ENCODE data around the gene EPS8L3. TPM values are rescaled to one million over a fixed set of nuclear protein-coding genes. Genes with fewer than 3 reads are reported as not detected.

The EPS8L3 gene
- total RNA-seq, 1 experiment from 2014 or later = 0.17 TPM

DNA sequence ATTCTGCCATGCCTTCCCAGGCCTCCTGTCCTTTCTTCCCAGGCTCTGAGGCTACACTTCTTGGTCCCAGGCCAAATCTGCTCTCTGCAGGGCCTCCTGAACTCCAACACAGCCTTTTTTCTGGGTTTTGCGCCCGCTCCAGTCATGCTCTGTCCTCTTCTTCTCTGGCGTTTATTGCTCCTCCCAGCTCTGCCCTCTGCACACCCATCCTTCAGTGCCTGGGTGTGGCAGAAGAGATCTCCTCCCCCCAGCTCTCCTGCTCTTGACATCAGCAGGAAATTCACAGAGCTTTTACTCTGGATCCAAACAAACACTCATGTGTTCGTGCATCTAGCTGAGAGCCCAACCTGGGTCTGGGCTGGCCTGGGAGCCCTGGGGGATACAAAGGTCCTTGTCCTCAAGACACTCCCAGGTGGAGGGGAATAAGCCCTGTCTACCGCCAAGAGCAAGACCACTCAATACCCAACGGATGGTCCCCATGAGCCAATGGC lies 22.9 kb upstream of the EPS8L3 start:
- POLR2A ChIA-PET = interaction anchor here (1.1 to 1.3 kb wide), 2 partner anchors 121 to 198 kb away, joined by 3 read pairs; partner anchors contain the start of gene AHCYL1

DNA sequence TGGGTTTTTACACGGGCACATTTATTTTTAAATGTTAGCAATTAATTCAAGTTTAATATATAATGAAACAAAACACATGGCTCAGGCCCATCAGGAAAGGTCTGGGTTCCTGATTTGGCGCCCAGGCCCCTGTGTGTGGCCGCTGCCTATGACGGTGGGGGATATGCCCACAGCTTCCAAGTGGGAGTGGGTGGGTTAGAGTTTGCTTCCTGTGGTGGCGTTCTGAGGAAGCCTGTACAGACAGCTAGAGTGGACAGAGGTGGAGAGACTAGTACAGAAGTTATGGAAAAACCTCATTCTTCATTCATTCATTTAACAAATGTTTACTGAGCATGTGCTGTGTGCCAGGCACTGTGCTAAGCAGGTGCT lies 22.4 kb upstream of the EPS8L3 start:
- Mint-ChIP-seq H3K27me3 (ENCODE audit: low read depth) (no peaks in the 10 kb centered on the region), H3K36me3 (peaks cover 3% of the 10 kb centered on the region), H3K4me3 (no peak overlapping the region), H3K4me1 (peaks cover 23% of the 10 kb centered on the region), H3K27ac (no peak overlapping the region), H3K9me3 (peaks cover 7% of the 10 kb centered on the region)
- TF ChIP-seq RELA (CRISPR knock-in tag; IDR thresholded peaks at IDR 0.05; ENCODE audit: borderline replicate concordance) = no peak
- TF ChIP-seq FOXP4 (CRISPR knock-in tag; IDR thresholded peaks at IDR 0.05) = no peak
- DNase-seq (ENCODE audit: low spot score) = no peak
- POLR2A ChIA-PET = interaction anchor here (1.1 kb wide), 1 partner anchor 121 kb away, joined by 3 read pairs; no protein-coding TSS in a partner anchor
- no peak for ATAC-seq
- CTCF ChIA-PET = interaction anchor here (1.3 to 17.4 kb wide), 2 partner anchors 9 to 196 kb away, joined by 3 to 341 read pairs; partner anchors contain the start of gene AHCYL1

More for the DNA sequence above, 22.9 kb upstream of the EPS8L3 start:
- H3K4me1 Mint-ChIP-seq = peaks cover 28% of the 10 kb centered on the region
- H3K27me3 Mint-ChIP-seq (ENCODE audit: low read depth) = no peaks in the 10 kb centered on the region
- TF ChIP-seq E2F1 (CRISPR knock-in tag; IDR thresholded peaks at IDR 0.05) (no peak), ATF1 (CRISPR knock-in tag; IDR thresholded peaks at IDR 0.05) (no peak), ZNF232 (CRISPR knock-in tag; IDR thresholded peaks at IDR 0.05) (no peak), ZSCAN18 (CRISPR knock-in tag; IDR thresholded peaks at IDR 0.05) (no peak), ZBTB21 (CRISPR knock-in tag; IDR thresholded peaks at IDR 0.05; ENCODE audit: borderline replicate concordance) (no peak)
- TF ChIP-seq, protein P1, sequence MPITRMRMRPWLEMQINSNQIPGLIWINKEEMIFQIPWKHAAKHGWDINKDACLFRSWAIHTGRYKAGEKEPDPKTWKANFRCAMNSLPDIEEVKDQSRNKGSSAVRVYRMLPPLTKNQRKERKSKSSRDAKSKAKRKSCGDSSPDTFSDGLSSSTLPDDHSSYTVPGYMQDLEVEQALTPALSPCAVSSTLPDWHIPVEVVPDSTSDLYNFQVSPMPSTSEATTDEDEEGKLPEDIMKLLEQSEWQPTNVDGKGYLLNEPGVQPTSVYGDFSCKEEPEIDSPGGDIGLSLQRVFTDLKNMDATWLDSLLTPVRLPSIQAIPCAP (CRISPR knock-in tag; IDR thresholded peaks at IDR 0.05) = no peak
- TF ChIP-seq, protein P2, sequence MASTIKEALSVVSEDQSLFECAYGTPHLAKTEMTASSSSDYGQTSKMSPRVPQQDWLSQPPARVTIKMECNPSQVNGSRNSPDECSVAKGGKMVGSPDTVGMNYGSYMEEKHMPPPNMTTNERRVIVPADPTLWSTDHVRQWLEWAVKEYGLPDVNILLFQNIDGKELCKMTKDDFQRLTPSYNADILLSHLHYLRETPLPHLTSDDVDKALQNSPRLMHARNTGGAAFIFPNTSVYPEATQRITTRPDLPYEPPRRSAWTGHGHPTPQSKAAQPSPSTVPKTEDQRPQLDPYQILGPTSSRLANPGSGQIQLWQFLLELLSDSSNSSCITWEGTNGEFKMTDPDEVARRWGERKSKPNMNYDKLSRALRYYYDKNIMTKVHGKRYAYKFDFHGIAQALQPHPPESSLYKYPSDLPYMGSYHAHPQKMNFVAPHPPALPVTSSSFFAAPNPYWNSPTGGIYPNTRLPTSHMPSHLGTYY (CRISPR knock-in tag; IDR thresholded peaks at IDR 0.05) = no peak
- H3K4me3 Mint-ChIP-seq = no peak overlapping the region
- no peak overlapping the region for H3K27ac Mint-ChIP-seq
- H3K36me3 Mint-ChIP-seq = peaks cover 2% of the 10 kb centered on the region; the same call in 1 of the 2 replicates
- no peak for DNase-seq (ENCODE audit: low spot score)
- ATAC-seq = no peak
- H3K9me3 Mint-ChIP-seq = peaks cover 3% of the 10 kb centered on the region; the same call in 1 of the 2 replicates
- CTCF ChIA-PET = interaction anchor here (1.3 to 17.4 kb wide), 2 partner anchors 10 to 196 kb away, joined by 3 to 341 read pairs; partner anchors contain the start of gene AHCYL1

- CTCF ChIA-PET = interaction anchor here (1.2 to 17.4 kb wide), 3 partner anchors 9 to 244 kb away, joined by 3 to 341 read pairs (median 3); partner anchors contain the start of gene AHCYL1
- TF ChIP-seq, protein P3, sequence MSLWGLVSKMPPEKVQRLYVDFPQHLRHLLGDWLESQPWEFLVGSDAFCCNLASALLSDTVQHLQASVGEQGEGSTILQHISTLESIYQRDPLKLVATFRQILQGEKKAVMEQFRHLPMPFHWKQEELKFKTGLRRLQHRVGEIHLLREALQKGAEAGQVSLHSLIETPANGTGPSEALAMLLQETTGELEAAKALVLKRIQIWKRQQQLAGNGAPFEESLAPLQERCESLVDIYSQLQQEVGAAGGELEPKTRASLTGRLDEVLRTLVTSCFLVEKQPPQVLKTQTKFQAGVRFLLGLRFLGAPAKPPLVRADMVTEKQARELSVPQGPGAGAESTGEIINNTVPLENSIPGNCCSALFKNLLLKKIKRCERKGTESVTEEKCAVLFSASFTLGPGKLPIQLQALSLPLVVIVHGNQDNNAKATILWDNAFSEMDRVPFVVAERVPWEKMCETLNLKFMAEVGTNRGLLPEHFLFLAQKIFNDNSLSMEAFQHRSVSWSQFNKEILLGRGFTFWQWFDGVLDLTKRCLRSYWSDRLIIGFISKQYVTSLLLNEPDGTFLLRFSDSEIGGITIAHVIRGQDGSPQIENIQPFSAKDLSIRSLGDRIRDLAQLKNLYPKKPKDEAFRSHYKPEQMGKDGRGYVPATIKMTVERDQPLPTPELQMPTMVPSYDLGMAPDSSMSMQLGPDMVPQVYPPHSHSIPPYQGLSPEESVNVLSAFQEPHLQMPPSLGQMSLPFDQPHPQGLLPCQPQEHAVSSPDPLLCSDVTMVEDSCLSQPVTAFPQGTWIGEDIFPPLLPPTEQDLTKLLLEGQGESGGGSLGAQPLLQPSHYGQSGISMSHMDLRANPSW (CRISPR knock-in tag; conservative IDR thresholded peaks at IDR 0.05; ENCODE audit: low read depth) = no peak
- TF ChIP-seq MYBL2 (CRISPR knock-in tag; IDR thresholded peaks at IDR 0.05) (no peak), PRRX2 (CRISPR knock-in tag; IDR thresholded peaks at IDR 0.05) (no peak), ZNF317 (CRISPR knock-in tag; IDR thresholded peaks at IDR 0.05; ENCODE audit: borderline replicate concordance, low read depth) (no peak), NFATC4 (CRISPR knock-in tag; IDR thresholded peaks at IDR 0.05) (no peak), RORB (CRISPR knock-in tag; IDR thresholded peaks at IDR 0.05) (no peak), ZNF281 (CRISPR knock-in tag; IDR thresholded peaks at IDR 0.05) (no peak), SMAD4 (CRISPR knock-in tag; IDR thresholded peaks at IDR 0.05) (no peak), ETV6 (CRISPR knock-in tag; IDR thresholded peaks at IDR 0.05) (no peak), TP53 (CRISPR knock-in tag; IDR thresholded peaks at IDR 0.05) (no peak)
These were observed 21.9 kb upstream of the EPS8L3 start for GRCh38 chr1:109785446-109786111.

More at GRCh38 chr1:109785446-109786111, 21.9 kb upstream of the EPS8L3 start:
- peaks cover 21% of the 10 kb centered on the region for H3K4me1 Mint-ChIP-seq
- H3K36me3 Mint-ChIP-seq = peaks cover 8% of the 10 kb centered on the region
- H3K4me3 Mint-ChIP-seq = no peak overlapping the region
- peaks cover 12% of the 10 kb centered on the region for H3K9me3 Mint-ChIP-seq
- H3K27me3 Mint-ChIP-seq (ENCODE audit: low read depth) = peaks cover 2% of the 10 kb centered on the region; the same call in 1 of the 2 replicates
- no peak overlapping the region for H3K27ac Mint-ChIP-seq
- POLR2A ChIA-PET = no interaction called here
- no peak for ATAC-seq
- DNase-seq (ENCODE audit: low spot score) = no peak
